ENCODE measurements around the gene NBEA.
A peak's percentile ranks its signal among the peaks of the same experiment; 100 is the strongest.

NBEA gene

GRCh38 chr13:35593651-35594050 is 651.6 kb downstream of the NBEA start:
- no peak for DNase-seq (ENCODE audit: low spot score)

- no peak for DNase-seq (ENCODE audit: low spot score)
Observed at GRCh38 chr13:35594096-35594495, 652.0 kb downstream of the NBEA start.

GRCh38 chr13:35595181-35595580 is 653.1 kb downstream of the NBEA start:
- no peak for DNase-seq (ENCODE audit: low spot score)

GRCh38 chr13:35596321-35597030 is 654.4 kb downstream of the NBEA start:
- no peak for DNase-seq (ENCODE audit: low spot score)

- DNase-seq (ENCODE audit: low spot score): no peak
Observed at GRCh38 chr13:35597451-35597850, 655.4 kb downstream of the NBEA start.

GRCh38 chr13:35598233-35598632 is 656.2 kb downstream of the NBEA start:
- DNase-seq (ENCODE audit: low spot score): peak; percentile 62

- no peak for DNase-seq (ENCODE audit: low spot score)
Observed at GRCh38 chr13:35598790-35599369, 656.8 kb downstream of the NBEA start.

- DNase-seq (ENCODE audit: low spot score): no peak
Observed at GRCh38 chr13:35599384-35599783, 657.3 kb downstream of the NBEA start.

GRCh38 chr13:35600137-35600536 is 658.1 kb downstream of the NBEA start:
- DNase-seq (ENCODE audit: low spot score): no peak

- no peak for DNase-seq (ENCODE audit: low spot score)
Observed at GRCh38 chr13:35603593-35604285, 661.7 kb downstream of the NBEA start.

GRCh38 chr13:35614666-35615065 is 672.6 kb downstream of the NBEA start:
- no peak for DNase-seq (ENCODE audit: low spot score)

GRCh38 chr13:35617420-35617819 is 675.4 kb downstream of the NBEA start:
- no peak for DNase-seq (ENCODE audit: low spot score)

- DNase-seq (ENCODE audit: low spot score): no peak
Observed at GRCh38 chr13:35618565-35619083, 676.6 kb downstream of the NBEA start.

GRCh38 chr13:35621989-35622388 is 679.9 kb downstream of the NBEA start:
- DNase-seq (ENCODE audit: low spot score): no peak

GRCh38 chr13:35629026-35629425 is 687.0 kb downstream of the NBEA start:
- DNase-seq (ENCODE audit: low spot score): no peak

- peak; percentile 59 for DNase-seq (ENCODE audit: low spot score)
Observed at GRCh38 chr13:35630551-35631275, 688.6 kb downstream of the NBEA start.

- DNase-seq (ENCODE audit: low spot score): no peak
Observed at GRCh38 chr13:35631666-35632065, 689.6 kb downstream of the NBEA start.

GRCh38 chr13:35643625-35644024 is 701.6 kb downstream of the NBEA start:
- peak; percentile 9 for DNase-seq (ENCODE audit: low spot score)

- no peak for DNase-seq (ENCODE audit: low spot score)
Observed at GRCh38 chr13:35646056-35646774, 704.1 kb downstream of the NBEA start.

GRCh38 chr13:35648201-35648600 is 706.1 kb downstream of the NBEA start:
- DNase-seq (ENCODE audit: low spot score): no peak

- DNase-seq (ENCODE audit: low spot score): no peak
Observed at GRCh38 chr13:35649162-35649561, 707.1 kb downstream of the NBEA start.

- DNase-seq (ENCODE audit: low spot score): no peak
Observed at GRCh38 chr13:35659796-35660195, 717.7 kb downstream of the NBEA start.
